Measurements from ENCODE around the gene PTPRD. TPM values are rescaled to one million over a fixed set of nuclear protein-coding genes. Genes with fewer than 3 reads are reported as not detected.

PTPRD gene
- total and polyA plus RNA-seq, 9 donors = 45.2 to 104 (median 80.0) TPM

GRCh38 chr9:8962084-8962483, 1650.7 kb downstream of the PTPRD start:
- DNase-seq = no peak
- no peaks in the 10 kb centered on the region for H3K9me3 ChIP-seq (replicated peaks; ENCODE audit: control insufficient read depth, low read depth, low read length)
- H3K4me3 ChIP-seq (ENCODE audit: low read length) = no peak overlapping the region
- H3K27me3 ChIP-seq (ENCODE audit: control insufficient read depth, insufficient read depth, low read length) = no peaks in the 10 kb centered on the region
- H3K36me3 ChIP-seq (ENCODE audit: control insufficient read depth, insufficient read depth, low read length) = no peaks in the 10 kb centered on the region
- peak overlapping the region; percentile 67 for H3K27ac ChIP-seq (ENCODE audit: low read length)
- no peaks in the 10 kb centered on the region for H3K4me1 ChIP-seq (ENCODE audit: control insufficient read depth, insufficient read depth, low read length)
- 75% methylated on average over 1 of the region's 2 CpGs for WGBS (ENCODE audit: insufficient coverage)

- Histone ChIP-seq H3K36me3 (ENCODE audit: control insufficient read depth, insufficient read depth, low read length) (no peaks in the 10 kb centered on the region), H3K4me3 (ENCODE audit: low read length) (no peak overlapping the region), H3K4me1 (ENCODE audit: control insufficient read depth, insufficient read depth, low read length) (no peaks in the 10 kb centered on the region), H3K9me3 (replicated peaks; ENCODE audit: control insufficient read depth, low read depth, low read length) (no peaks in the 10 kb centered on the region), H3K27ac (ENCODE audit: low read length) (peak overlapping the region; percentile 67), H3K27me3 (ENCODE audit: control insufficient read depth, insufficient read depth, low read length) (no peaks in the 10 kb centered on the region)
- DNase-seq = peak; percentile 91
- 35% methylated on average over 4 of the region's 4 CpGs for WGBS (ENCODE audit: insufficient coverage)
These were observed 1651.5 kb downstream of the PTPRD start for GRCh38 chr9:8961186-8961851.

DNA sequence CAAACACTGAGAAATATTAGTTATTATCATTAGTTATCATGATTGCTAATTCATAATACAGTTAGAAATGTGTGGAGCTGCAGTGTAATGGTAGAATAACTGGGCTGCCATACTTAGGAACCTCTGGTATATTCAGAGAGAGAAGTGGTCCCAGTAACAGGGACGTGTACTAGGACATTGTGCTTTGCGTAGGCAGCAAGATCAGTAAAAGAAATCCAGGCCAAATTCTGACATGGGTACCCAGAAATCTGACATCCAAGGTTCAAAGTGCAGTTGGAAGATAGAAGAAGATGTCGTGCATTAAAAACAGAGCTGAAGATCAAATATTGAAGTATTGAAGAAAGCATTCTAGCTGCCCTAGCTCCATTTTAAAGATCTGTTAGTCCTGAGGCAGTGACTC, 1652.5 kb downstream of the PTPRD start:
- Histone ChIP-seq H3K27ac (ENCODE audit: low read length) (no peak overlapping the region), H3K36me3 (ENCODE audit: control insufficient read depth, insufficient read depth, low read length) (no peaks in the 10 kb centered on the region), H3K27me3 (ENCODE audit: control insufficient read depth, insufficient read depth, low read length) (no peaks in the 10 kb centered on the region), H3K9me3 (replicated peaks; ENCODE audit: control insufficient read depth, low read depth, low read length) (no peaks in the 10 kb centered on the region), H3K4me1 (ENCODE audit: control insufficient read depth, insufficient read depth, low read length) (no peaks in the 10 kb centered on the region), H3K4me3 (ENCODE audit: low read length) (no peak overlapping the region)
- DNase-seq = no peak
- 88% methylated on average over 2 of the region's 3 CpGs for WGBS (ENCODE audit: insufficient coverage)

GRCh38 chr9:8958358-8958757, 1654.4 kb downstream of the PTPRD start:
- H3K9me3 ChIP-seq (replicated peaks; ENCODE audit: control insufficient read depth, low read depth, low read length) = no peaks in the 10 kb centered on the region
- H3K4me3 ChIP-seq (ENCODE audit: low read length) = no peak overlapping the region
- H3K27me3 ChIP-seq (ENCODE audit: control insufficient read depth, insufficient read depth, low read length) = no peaks in the 10 kb centered on the region
- no peaks in the 10 kb centered on the region for H3K4me1 ChIP-seq (ENCODE audit: control insufficient read depth, insufficient read depth, low read length)
- WGBS (ENCODE audit: insufficient coverage) = no CpG with 5 or more reads among the region's 2 CpGs
- H3K27ac ChIP-seq (ENCODE audit: low read length) = no peak overlapping the region
- DNase-seq = no peak
- no peaks in the 10 kb centered on the region for H3K36me3 ChIP-seq (ENCODE audit: control insufficient read depth, insufficient read depth, low read length)

GRCh38 chr9:8955315-8955714, 1657.5 kb downstream of the PTPRD start:
- Histone ChIP-seq H3K4me3 (ENCODE audit: low read length) (no peak overlapping the region), H3K36me3 (ENCODE audit: control insufficient read depth, insufficient read depth, low read length) (no peaks in the 10 kb centered on the region), H3K4me1 (ENCODE audit: control insufficient read depth, insufficient read depth, low read length) (no peaks in the 10 kb centered on the region), H3K27me3 (ENCODE audit: control insufficient read depth, insufficient read depth, low read length) (no peaks in the 10 kb centered on the region), H3K9me3 (replicated peaks; ENCODE audit: control insufficient read depth, low read depth, low read length) (no peaks in the 10 kb centered on the region), H3K27ac (ENCODE audit: low read length) (no peak overlapping the region)
- no CpG with 5 or more reads among the region's 2 CpGs for WGBS (ENCODE audit: insufficient coverage)
- no peak for DNase-seq

GRCh38 chr9:8946461-8946860, 1666.3 kb downstream of the PTPRD start:
- no CpG with 5 or more reads among the region's 1 CpG for WGBS (ENCODE audit: insufficient coverage)
- H3K9me3 ChIP-seq (replicated peaks; ENCODE audit: control insufficient read depth, low read depth, low read length) = no peaks in the 10 kb centered on the region

GRCh38 chr9:8943392-8943791, 1669.4 kb downstream of the PTPRD start:
- H3K27ac ChIP-seq (ENCODE audit: low read length) = no peak overlapping the region
- no peak overlapping the region for H3K4me3 ChIP-seq (ENCODE audit: low read length)
- H3K9me3 ChIP-seq (replicated peaks; ENCODE audit: control insufficient read depth, low read depth, low read length) = no peaks in the 10 kb centered on the region
- H3K36me3 ChIP-seq (ENCODE audit: control insufficient read depth, insufficient read depth, low read length) = no peaks in the 10 kb centered on the region
- no peaks in the 10 kb centered on the region for H3K4me1 ChIP-seq (ENCODE audit: control insufficient read depth, insufficient read depth, low read length)
- no CpG with 5 or more reads among the region's 1 CpG for WGBS (ENCODE audit: insufficient coverage)
- H3K27me3 ChIP-seq (ENCODE audit: control insufficient read depth, insufficient read depth, low read length) = no peaks in the 10 kb centered on the region
- DNase-seq = no peak

More at GRCh38 chr9:8946461-8946860, 1666.3 kb downstream of the PTPRD start:
- H3K27me3 ChIP-seq (ENCODE audit: control insufficient read depth, insufficient read depth, low read length) = no peaks in the 10 kb centered on the region
- H3K4me1 ChIP-seq (ENCODE audit: control insufficient read depth, insufficient read depth, low read length) = no peaks in the 10 kb centered on the region
- H3K27ac ChIP-seq (ENCODE audit: low read length) = no peak overlapping the region
- no peaks in the 10 kb centered on the region for H3K36me3 ChIP-seq (ENCODE audit: control insufficient read depth, insufficient read depth, low read length)
- DNase-seq = no peak
- no peak overlapping the region for H3K4me3 ChIP-seq (ENCODE audit: low read length)

DNA sequence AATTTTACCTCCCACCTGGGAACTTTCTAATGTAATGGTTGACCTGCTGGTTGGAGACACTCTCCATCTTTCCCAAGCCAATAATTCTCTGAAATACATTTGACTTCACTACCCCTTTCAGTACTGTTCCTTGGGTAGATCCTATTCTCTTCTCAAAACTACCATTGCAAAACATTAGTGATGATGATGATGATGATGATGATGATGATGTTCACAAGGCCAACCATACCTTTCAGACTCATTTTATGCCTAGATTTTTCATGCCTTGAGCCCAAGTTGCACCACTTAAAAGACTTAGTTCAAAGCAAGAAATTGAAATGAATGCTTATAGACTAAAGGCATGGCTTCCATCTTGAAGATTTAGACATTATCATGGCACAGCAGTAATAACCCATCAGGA, 1672.2 kb downstream of the PTPRD start:
- Histone ChIP-seq H3K27me3 (ENCODE audit: control insufficient read depth, insufficient read depth, low read length) (no peaks in the 10 kb centered on the region), H3K4me3 (ENCODE audit: low read length) (no peak overlapping the region), H3K36me3 (ENCODE audit: control insufficient read depth, insufficient read depth, low read length) (no peaks in the 10 kb centered on the region), H3K9me3 (replicated peaks; ENCODE audit: control insufficient read depth, low read depth, low read length) (no peaks in the 10 kb centered on the region), H3K4me1 (ENCODE audit: control insufficient read depth, insufficient read depth, low read length) (no peaks in the 10 kb centered on the region), H3K27ac (ENCODE audit: low read length) (no peak overlapping the region)
- DNase-seq = no peak

GRCh38 chr9:8926461-8926860, 1686.3 kb downstream of the PTPRD start:
- Histone ChIP-seq H3K36me3 (ENCODE audit: control insufficient read depth, insufficient read depth, low read length) (no peaks in the 10 kb centered on the region), H3K4me3 (ENCODE audit: low read length) (no peak overlapping the region), H3K27ac (ENCODE audit: low read length) (no peak overlapping the region), H3K9me3 (replicated peaks; ENCODE audit: control insufficient read depth, low read depth, low read length) (no peaks in the 10 kb centered on the region), H3K4me1 (ENCODE audit: control insufficient read depth, insufficient read depth, low read length) (no peaks in the 10 kb centered on the region), H3K27me3 (ENCODE audit: control insufficient read depth, insufficient read depth, low read length) (no peaks in the 10 kb centered on the region)
- peak; percentile 68 for DNase-seq
- no CpG with 5 or more reads among the region's 1 CpG for WGBS (ENCODE audit: insufficient coverage)

GRCh38 chr9:8924562-8924961, 1688.2 kb downstream of the PTPRD start:
- H3K27ac ChIP-seq (ENCODE audit: low read length) = no peak overlapping the region
- H3K9me3 ChIP-seq (replicated peaks; ENCODE audit: control insufficient read depth, low read depth, low read length) = no peaks in the 10 kb centered on the region
- no peak overlapping the region for H3K4me3 ChIP-seq (ENCODE audit: low read length)
- WGBS (ENCODE audit: insufficient coverage) = no CpG with 5 or more reads among the region's 2 CpGs
- no peaks in the 10 kb centered on the region for H3K4me1 ChIP-seq (ENCODE audit: control insufficient read depth, insufficient read depth, low read length)
- H3K27me3 ChIP-seq (ENCODE audit: control insufficient read depth, insufficient read depth, low read length) = no peaks in the 10 kb centered on the region
- no peak for DNase-seq
- H3K36me3 ChIP-seq (ENCODE audit: control insufficient read depth, insufficient read depth, low read length) = no peaks in the 10 kb centered on the region
